BE2C (cell line): ENCODE measurements around the gene ANKRD11.
A peak's percentile ranks its signal among the peaks of the same experiment; 100 is the strongest.
"Not testable (repeated sequence)": the region's sequence is repeated elsewhere in the genome, so short reads cannot be mapped to it uniquely, and the experiment has no call there.

Experiments
- DNase-seq: peaks from one replicate; pipeline ENCODE4 v3.0.0-alpha.2; 2020
- H3K27me3 ChIP-seq: fragments of 250-450 bp; sonication (Bioruptor Pico); 2 replicates; pipeline ENCODE4 v1.5.1; 2020; ENCODE audit warnings: mild to moderate bottlenecking
- H3K36me3 ChIP-seq: fragments of 250-450 bp; sonication (Bioruptor Pico); 2 replicates; pipeline ENCODE4 v1.5.1; 2020; ENCODE audit warnings: mild to moderate bottlenecking
- H3K4me1 ChIP-seq: fragments of 250-450 bp; sonication (Bioruptor Pico); 2 replicates; pipeline ENCODE4 v1.5.1; 2020
- H3K4me3 ChIP-seq: 2 replicates; pipeline ENCODE4 v1.5.1; 2011; ENCODE audit warnings: low read depth, low read length
- H3K9me3 ChIP-seq: fragments of 250-450 bp; sonication (Bioruptor Pico); 2 replicates; pipeline ENCODE4 v1.5.1; 2020
- TF ChIP-seq, protein P1 (sequence below): IDR thresholded peaks from 2 replicates; pipeline ENCODE4 v1.5.1; 2012; ENCODE audit warnings: mild to moderate bottlenecking, low read depth, low read length

The ANKRD11 gene

GRCh38 chr16:89309438-89310122 lies 180.8 kb downstream of the ANKRD11 start:
- H3K4me3 ChIP-seq: no peak overlapping the region
- TF ChIP-seq, protein P1, sequence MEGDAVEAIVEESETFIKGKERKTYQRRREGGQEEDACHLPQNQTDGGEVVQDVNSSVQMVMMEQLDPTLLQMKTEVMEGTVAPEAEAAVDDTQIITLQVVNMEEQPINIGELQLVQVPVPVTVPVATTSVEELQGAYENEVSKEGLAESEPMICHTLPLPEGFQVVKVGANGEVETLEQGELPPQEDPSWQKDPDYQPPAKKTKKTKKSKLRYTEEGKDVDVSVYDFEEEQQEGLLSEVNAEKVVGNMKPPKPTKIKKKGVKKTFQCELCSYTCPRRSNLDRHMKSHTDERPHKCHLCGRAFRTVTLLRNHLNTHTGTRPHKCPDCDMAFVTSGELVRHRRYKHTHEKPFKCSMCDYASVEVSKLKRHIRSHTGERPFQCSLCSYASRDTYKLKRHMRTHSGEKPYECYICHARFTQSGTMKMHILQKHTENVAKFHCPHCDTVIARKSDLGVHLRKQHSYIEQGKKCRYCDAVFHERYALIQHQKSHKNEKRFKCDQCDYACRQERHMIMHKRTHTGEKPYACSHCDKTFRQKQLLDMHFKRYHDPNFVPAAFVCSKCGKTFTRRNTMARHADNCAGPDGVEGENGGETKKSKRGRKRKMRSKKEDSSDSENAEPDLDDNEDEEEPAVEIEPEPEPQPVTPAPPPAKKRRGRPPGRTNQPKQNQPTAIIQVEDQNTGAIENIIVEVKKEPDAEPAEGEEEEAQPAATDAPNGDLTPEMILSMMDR: no peak
- peaks cover 62% of the 10 kb centered on the region for H3K36me3 ChIP-seq
- DNase-seq: no peak
- peaks cover 4% of the 10 kb centered on the region for H3K4me1 ChIP-seq
- H3K27me3 ChIP-seq: no peaks in the 10 kb centered on the region
- H3K9me3 ChIP-seq: no peaks in the 10 kb centered on the region

GRCh38 chr16:89308391-89309333 lies 181.7 kb downstream of the ANKRD11 start:
- H3K36me3 ChIP-seq: peaks cover 68% of the 10 kb centered on the region
- no peak overlapping the region for H3K4me3 ChIP-seq
- no peaks in the 10 kb centered on the region for H3K4me1 ChIP-seq
- no peaks in the 10 kb centered on the region for H3K9me3 ChIP-seq
- DNase-seq: no peak
- TF ChIP-seq, protein P1: peak; percentile 50
- H3K27me3 ChIP-seq: no peaks in the 10 kb centered on the region

GRCh38 chr16:89307421-89307805 lies 182.9 kb downstream of the ANKRD11 start:
- no peak for DNase-seq
- H3K4me3 ChIP-seq: no peak overlapping the region
- peaks cover 65% of the 10 kb centered on the region for H3K36me3 ChIP-seq
- TF ChIP-seq, protein P1: no peak
- H3K9me3 ChIP-seq: no peaks in the 10 kb centered on the region
- peaks cover 3% of the 10 kb centered on the region for H3K4me1 ChIP-seq
- H3K27me3 ChIP-seq: no peaks in the 10 kb centered on the region

GRCh38 chr16:89306457-89307420 lies 183.6 kb downstream of the ANKRD11 start:
- H3K36me3 ChIP-seq: peaks cover 59% of the 10 kb centered on the region
- DNase-seq, H3K4me3 ChIP-seq, H3K9me3 ChIP-seq, H3K27me3 ChIP-seq, H3K4me1 ChIP-seq: not testable (repeated sequence)

DNA sequence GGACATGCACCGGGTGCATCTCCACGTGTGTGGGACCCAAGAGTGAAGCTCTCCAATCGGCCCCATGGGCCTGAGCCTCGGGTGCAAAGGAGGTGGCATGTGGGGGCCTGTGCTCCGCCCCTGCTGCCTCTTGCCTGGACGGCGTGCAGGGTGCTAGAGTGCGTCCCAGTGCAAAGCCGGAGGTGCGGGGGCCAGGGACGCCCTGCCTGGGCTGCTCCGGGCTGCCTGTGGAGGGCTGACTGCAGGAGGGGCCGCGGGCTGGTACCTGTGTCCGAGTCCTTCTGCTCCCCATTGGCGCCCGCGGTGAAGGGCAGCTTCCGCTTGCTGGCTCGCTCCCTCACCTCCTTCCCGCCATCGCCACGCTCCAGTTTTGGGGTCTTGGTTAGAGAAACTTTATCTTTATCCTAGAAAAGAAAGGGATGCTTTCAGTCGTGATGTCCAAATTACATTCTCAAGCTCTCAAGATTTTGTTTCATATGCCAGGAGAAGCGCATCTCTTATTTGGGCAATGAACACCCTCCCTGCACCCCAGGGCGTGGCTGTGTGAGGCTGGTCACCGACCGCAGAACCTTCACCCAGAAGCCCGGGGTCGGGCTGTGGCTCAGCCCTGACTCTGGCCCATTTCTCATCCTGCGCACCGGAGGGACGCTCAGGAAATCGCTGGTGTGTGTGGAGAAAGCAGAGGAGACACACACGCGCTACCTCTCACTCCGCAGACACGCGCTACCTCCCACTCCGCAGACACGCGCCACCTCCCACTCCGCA lies 185.2 kb downstream of the ANKRD11 start:
- TF ChIP-seq, protein P1: no peak
- no peak for DNase-seq
- H3K4me3 ChIP-seq: no peak overlapping the region
- no peaks in the 10 kb centered on the region for H3K9me3 ChIP-seq
- peaks cover 52% of the 10 kb centered on the region for H3K36me3 ChIP-seq
- H3K4me1 ChIP-seq: peaks cover 9% of the 10 kb centered on the region
- H3K27me3 ChIP-seq: no peaks in the 10 kb centered on the region
